Gastroesophageal sphincter (tissue), 3 donors: Measurements from ENCODE around the gene TMEM181.

ENCODE experiments used
- CTCF ChIP-seq, 4 experiments: fragments of 200-600 bp in 2 of 4; fragments of 450-650 bp in 2 of 4; sonication (generic) in 1 of 4; IDR thresholded peaks; one replicate each; pipeline ENCODE4 v1.5.1; 2017 to 2019; ENCODE audit warnings: antibody characterized with exemption in 4 of 4, mild to moderate bottlenecking in 2 of 4, moderate library complexity in 2 of 4
- EP300 ChIP-seq: sonication (generic); formaldehyde crosslinking; IDR thresholded peaks from one replicate; pipeline ENCODE4 v1.6.1; 2017; ENCODE audit warnings: antibody characterized with exemption, mild to moderate bottlenecking
- POLR2A ChIP-seq, 2 donors: fragments of 450-650 bp; IDR thresholded peaks; one replicate each; pipeline ENCODE4 v1.6.1; 2017; ENCODE audit warnings: antibody characterized with exemption in 2 of 2, mild to moderate bottlenecking in 2 of 2, moderate library complexity in 1 of 2
- POLR2AphosphoS5 ChIP-seq: sonication (generic); formaldehyde crosslinking; IDR thresholded peaks from one replicate; pipeline ENCODE4 v1.6.1; 2017; ENCODE audit warnings: antibody characterized with exemption

DNA sequence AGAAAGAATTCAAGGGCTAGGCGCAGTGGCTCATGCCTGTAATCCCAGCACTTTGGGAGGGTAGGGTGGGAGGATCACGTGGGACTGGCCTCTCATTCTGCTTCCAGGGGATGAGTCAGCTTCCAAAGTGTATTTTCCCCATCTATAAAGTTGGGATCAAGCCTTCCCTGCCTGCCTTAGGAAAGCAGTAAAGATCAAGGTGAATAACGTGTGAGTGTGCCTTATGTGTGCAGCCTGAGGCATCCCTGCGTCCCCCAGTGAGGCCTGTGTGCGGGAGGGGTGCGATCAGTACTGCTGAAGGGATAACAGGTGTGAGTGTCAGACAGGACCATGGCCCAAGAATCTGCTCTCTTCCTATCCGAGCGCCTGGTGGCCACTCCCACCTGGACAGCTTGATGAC is 26.8 kb downstream of the TMEM181 start:
- TF ChIP-seq CTCF (IDR thresholded peaks at IDR 0.05) (no peak), POLR2A (IDR thresholded peaks at IDR 0.05) (no peak), EP300 (no peak), POLR2AphosphoS5 (no peak)
